GM06990 (cell line): ENCODE measurements around the gene BCL7C.

ENCODE experiments used
- DNase-seq: peaks from one replicate; pipeline ENCODE4 v3.0.0-alpha.2; 2011; ENCODE audit not compliant: insufficient read length; ENCODE audit errors: extremely low read depth
- H3K27me3 ChIP-seq: replicated peaks from 2 replicates; pipeline ENCODE4 v1.6.0; 2011; ENCODE audit warnings: low read length; ENCODE audit not compliant: control insufficient read depth, insufficient read depth
- H3K36me3 ChIP-seq: 2 replicates; pipeline ENCODE4 v1.5.1; 2011; ENCODE audit warnings: low read length; ENCODE audit not compliant: control insufficient read depth, insufficient read depth
- H3K4me3 ChIP-seq: replicated peaks from 2 replicates; pipeline ENCODE4 v1.5.1; 2011; ENCODE audit warnings: low read depth, mild to moderate bottlenecking, control low read depth, low read length
- CTCF ChIP-seq: IDR thresholded peaks from 2 replicates; pipeline ENCODE4 v1.5.1; 2011; ENCODE audit warnings: low read length, control low read depth, mild to moderate bottlenecking, inconsistent platforms; ENCODE audit not compliant: insufficient read depth, poor library complexity, severe bottlenecking

The BCL7C gene

GRCh38 chr16:30901201-30902028, 7.5 kb upstream of the BCL7C start:
- H3K27me3 ChIP-seq: no peaks in the 10 kb centered on the region
- TF ChIP-seq CTCF: no peak
- H3K36me3 ChIP-seq: no peaks in the 10 kb centered on the region
- peak overlapping the region; percentile 60 for H3K4me3 ChIP-seq
- no peak for DNase-seq

- DNase-seq: no peak
- H3K36me3 ChIP-seq: no peaks in the 10 kb centered on the region
- H3K27me3 ChIP-seq: no peaks in the 10 kb centered on the region
- TF ChIP-seq CTCF: no peak
- H3K4me3 ChIP-seq: no peak overlapping the region
Observed at GRCh38 chr16:30900588-30900987, 6.7 kb upstream of the BCL7C start.

GRCh38 chr16:30899794-30900193, 5.9 kb upstream of the BCL7C start:
- H3K27me3 ChIP-seq: no peaks in the 10 kb centered on the region
- no peak for TF ChIP-seq CTCF
- H3K36me3 ChIP-seq: no peaks in the 10 kb centered on the region
- DNase-seq: no peak
- H3K4me3 ChIP-seq: no peak overlapping the region

- H3K36me3 ChIP-seq: no peaks in the 10 kb centered on the region
- no peaks in the 10 kb centered on the region for H3K27me3 ChIP-seq
- H3K4me3 ChIP-seq: peak overlapping the region; percentile 55
- no peak for TF ChIP-seq CTCF
- DNase-seq: peak; percentile 81
Observed at GRCh38 chr16:30896889-30897733, 3.2 kb upstream of the BCL7C start.

- no peak for DNase-seq
- H3K4me3 ChIP-seq: peak within 1 kb of the TSS; percentile 55
- H3K36me3 ChIP-seq: no peaks in the 10 kb centered on the region; the same call in 1 of the 2 replicates
- H3K27me3 ChIP-seq: no peaks in the 10 kb centered on the region
- no peak for TF ChIP-seq CTCF
Observed at GRCh38 chr16:30896261-30896888, 2.5 kb upstream of the BCL7C start, which contains the start of gene CTF1. CTF1 (plus strand) TSS chr16:30896614; CDS start chr16:30896644, 30 bp downstream.
